T-helper 9 cell (primary cell): ENCODE data around the gene M1AP.

ENCODE experiments used
- DNase-seq: peaks from one replicate; pipeline ENCODE4 v3.0.0-alpha.2; 2020

Gene M1AP

DNA sequence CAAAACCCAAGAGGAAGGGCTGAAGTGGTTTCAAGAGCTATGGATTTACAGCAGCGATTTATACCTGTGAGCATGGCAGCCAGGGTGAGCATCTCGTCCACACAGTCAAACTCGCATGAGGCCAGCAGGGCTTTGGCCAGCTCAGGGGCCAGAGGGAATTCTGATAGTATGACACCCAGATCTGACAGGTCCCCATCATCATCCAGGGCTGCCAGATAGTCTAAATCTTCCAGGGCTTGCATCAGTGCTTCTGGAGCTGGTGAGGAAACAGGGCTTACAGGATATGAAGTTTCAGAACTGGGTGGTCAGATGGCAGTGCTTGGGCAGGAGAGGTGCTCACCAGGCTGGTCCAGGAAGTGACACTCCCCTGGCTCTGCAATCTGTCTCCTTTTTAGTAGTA lies 125.6 kb downstream of the M1AP start:
- DNase-seq: no peak

GRCh38 chr2:74516650-74517049 lies 131.5 kb downstream of the M1AP start:
- DNase-seq: no peak

DNA sequence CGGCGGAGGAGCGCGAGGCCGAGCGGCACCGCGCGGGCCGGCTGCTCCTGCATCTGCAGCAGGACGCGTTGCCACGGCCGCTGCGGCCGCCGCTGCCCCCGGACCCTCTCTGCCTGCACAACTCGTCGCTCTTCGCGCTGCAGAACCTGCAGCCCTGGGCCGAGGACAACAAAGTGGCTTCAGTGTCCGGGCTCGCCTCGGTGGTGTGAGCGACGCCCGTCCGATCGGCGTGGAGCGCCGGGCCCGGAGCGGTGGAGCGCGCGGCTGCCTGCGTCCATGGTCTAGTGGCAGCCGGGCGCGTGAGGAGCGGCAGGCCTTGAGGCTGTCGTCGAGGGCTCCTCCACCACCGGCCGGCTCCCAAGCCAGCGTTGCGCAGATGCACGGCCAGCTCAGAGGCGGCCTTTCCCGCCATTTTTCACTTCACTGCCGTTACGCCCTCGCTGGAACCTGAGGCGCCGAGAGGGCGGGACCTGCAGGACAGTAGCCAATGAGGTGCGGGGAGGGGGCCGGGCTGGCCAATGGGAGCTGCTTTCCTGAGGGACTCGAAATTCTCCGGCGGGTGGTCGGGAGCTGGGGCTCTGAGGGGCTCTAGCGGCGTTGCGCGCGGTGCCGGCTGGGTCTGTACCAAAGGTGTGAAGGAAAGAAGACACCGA lies 132.0 kb downstream of the M1AP start:
- peak; percentile 58 for DNase-seq

GRCh38 chr2:74515271-74515980 lies 132.7 kb downstream of the M1AP start:
- no peak for DNase-seq

GRCh38 chr2:74514368-74515270 lies 133.5 kb downstream of the M1AP start, which contains the start of gene TLX2:
TLX2 (plus strand) TSS chr2:74514450; CDS start chr2:74514807, 357 bp downstream.
- no peak for DNase-seq

- DNase-seq: no peak
Observed at GRCh38 chr2:74513605-74514367, 134.3 kb downstream of the M1AP start.

DNA sequence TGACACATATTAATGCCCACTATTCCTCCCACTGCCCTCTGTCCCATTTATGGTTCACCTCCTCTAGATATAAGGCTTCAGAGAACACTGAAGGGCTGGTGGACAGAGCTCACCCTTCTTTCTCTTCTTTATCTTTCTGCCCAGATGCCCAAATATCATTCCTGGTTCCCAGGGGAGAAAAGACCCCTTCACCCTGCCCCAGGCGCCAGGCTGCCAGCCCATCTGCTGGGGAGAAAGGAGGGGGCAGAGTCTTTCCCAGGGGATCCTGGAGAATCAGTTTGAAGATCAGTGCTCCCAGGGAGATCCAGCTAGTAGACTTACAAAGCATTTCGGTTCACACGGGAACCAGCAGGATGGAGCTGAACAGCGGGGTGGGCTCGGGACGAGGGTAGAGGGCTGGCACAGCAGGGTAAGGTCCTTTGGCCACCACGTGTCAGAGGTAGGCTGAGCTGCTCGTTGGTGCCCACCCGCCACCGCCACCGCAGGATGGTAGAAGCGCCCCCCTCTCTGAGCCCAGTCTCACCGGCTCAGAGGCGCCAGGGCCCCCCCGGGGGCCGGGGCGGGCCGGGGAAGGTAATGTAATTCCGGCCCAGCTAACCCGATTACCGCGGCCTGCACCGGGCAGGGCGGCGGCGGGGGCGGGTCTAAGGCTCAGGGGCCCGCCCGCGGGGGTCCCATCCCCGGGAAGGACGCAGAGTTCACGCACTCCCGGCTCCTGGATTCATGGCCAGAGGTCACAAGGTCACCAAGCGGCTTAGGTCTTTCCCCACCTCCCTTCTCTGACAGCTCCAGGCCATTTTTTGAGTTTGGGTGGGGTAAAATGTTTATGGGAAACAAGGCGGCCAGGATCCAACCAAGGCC lies 135.2 kb downstream of the M1AP start:
- DNase-seq: no peak

GRCh38 chr2:74511104-74511989 lies 136.8 kb downstream of the M1AP start:
- DNase-seq: no peak

DNA sequence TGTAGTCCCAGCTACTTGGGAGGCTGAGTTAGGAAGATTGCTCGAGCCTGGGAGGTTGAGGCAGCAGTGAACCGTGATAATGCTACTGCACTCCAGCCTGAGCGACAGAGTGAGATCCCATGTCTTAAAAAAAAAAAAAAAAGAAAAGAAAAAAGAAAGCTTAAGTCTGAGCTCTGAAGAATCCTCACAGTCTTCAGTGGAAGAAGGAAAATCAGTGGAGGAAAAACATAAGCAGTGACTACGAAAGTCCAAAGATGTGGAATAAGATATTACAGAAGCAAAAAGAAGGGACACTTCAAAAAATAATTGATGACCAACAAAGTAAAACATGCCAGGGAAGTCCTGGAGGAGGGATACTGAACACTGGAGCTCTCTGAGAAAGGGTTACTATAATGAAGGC lies 137.9 kb downstream of the M1AP start:
- no peak for DNase-seq

DNA sequence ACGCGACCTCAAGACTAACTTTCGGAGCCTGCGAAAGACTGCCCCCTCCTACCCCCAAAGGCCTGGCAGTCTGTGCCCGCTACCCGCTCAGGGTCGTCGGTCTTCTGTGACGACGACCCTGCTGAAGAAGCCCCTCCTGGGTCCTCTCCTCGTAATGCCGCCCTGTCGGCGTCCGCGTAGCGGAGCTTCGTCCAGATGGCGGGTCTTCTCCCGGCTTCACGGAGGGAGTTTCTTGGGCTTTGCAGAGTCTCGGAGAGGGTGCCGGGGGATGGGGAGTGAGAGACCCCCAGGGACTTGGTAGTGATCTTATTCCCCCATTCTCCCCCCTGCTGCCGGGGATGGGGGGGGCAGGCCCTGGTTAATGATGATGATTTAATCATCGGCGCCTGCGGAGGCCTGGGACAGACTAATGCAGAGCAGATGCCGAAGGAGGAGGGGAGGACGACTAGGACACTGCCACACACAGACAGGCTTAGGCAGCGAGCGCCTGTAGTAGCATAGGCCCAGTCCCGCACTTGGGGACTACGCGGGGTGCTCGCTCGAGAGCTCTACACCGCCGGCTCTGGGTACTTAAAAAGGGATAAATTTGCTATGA lies 140.1 kb downstream of the M1AP start:
- no peak for DNase-seq
